ENCODE measurements around the gene SLC38A5.
"Not testable (repeated sequence)": the region's sequence is repeated elsewhere in the genome, so short reads cannot be mapped to it uniquely, and the experiment has no call there.

SLC38A5 gene

GRCh38 chrX:48468247-48468671 lies 1.8 kb downstream of the SLC38A5 start:
- no peak for TF ChIP-seq ZNF274 (IDR thresholded peaks at IDR 0.05; ENCODE audit: low read depth, low read length)
- H3K4me3 ChIP-seq (ENCODE audit: low read length): peak overlapping the region; percentile 77; the same call in 1 of the 2 replicates

GRCh38 chrX:48467281-48467761 lies 2.7 kb downstream of the SLC38A5 start:
- H3K4me3 ChIP-seq (ENCODE audit: low read length): peak overlapping the region; percentile 77; the same call in 1 of the 2 replicates
- TF ChIP-seq ZNF274 (IDR thresholded peaks at IDR 0.05; ENCODE audit: low read depth, low read length): no peak

GRCh38 chrX:48466696-48467095 lies 3.4 kb downstream of the SLC38A5 start:
- H3K4me3 ChIP-seq (ENCODE audit: low read length): no peak overlapping the region
- TF ChIP-seq ZNF274 (IDR thresholded peaks at IDR 0.05; ENCODE audit: low read depth, low read length): no peak

- H3K4me3 ChIP-seq (ENCODE audit: low read length): no peak overlapping the region
- no peak for TF ChIP-seq ZNF274 (IDR thresholded peaks at IDR 0.05; ENCODE audit: low read depth, low read length)
Observed at GRCh38 chrX:48465336-48465933, 4.6 kb downstream of the SLC38A5 start.

- no peak overlapping the region for H3K4me3 ChIP-seq (ENCODE audit: low read length)
- TF ChIP-seq ZNF274 (IDR thresholded peaks at IDR 0.05; ENCODE audit: low read depth, low read length): no peak
Observed at GRCh38 chrX:48461830-48462229, 8.2 kb downstream of the SLC38A5 start.

- H3K4me3 ChIP-seq (ENCODE audit: low read length): no peak overlapping the region
- TF ChIP-seq ZNF274 (IDR thresholded peaks at IDR 0.05; ENCODE audit: low read depth, low read length): no peak
Observed at GRCh38 chrX:48460606-48461005, 9.5 kb downstream of the SLC38A5 start.

- no peak for TF ChIP-seq ZNF274 (IDR thresholded peaks at IDR 0.05; ENCODE audit: low read depth, low read length)
- H3K4me3 ChIP-seq (ENCODE audit: low read length): no peak overlapping the region
Observed at GRCh38 chrX:48460031-48460430, 10.0 kb downstream of the SLC38A5 start.

- H3K4me3 ChIP-seq (ENCODE audit: low read length): no peak overlapping the region
- TF ChIP-seq ZNF274 (IDR thresholded peaks at IDR 0.05; ENCODE audit: low read depth, low read length): no peak
Observed at GRCh38 chrX:48459483-48459882, 10.6 kb downstream of the SLC38A5 start.

GRCh38 chrX:48458711-48459110 lies 11.3 kb downstream of the SLC38A5 start:
- TF ChIP-seq ZNF274 (IDR thresholded peaks at IDR 0.05; ENCODE audit: low read depth, low read length): no peak

GRCh38 chrX:48456628-48457331 lies 13.3 kb downstream of the SLC38A5 start:
- no peak for TF ChIP-seq ZNF274 (IDR thresholded peaks at IDR 0.05; ENCODE audit: low read depth, low read length)
- no peak overlapping the region for H3K4me3 ChIP-seq (ENCODE audit: low read length)

More at GRCh38 chrX:48458711-48459110, 11.3 kb downstream of the SLC38A5 start:
- no peak overlapping the region for H3K4me3 ChIP-seq (ENCODE audit: low read length)

- TF ChIP-seq ZNF274 (IDR thresholded peaks at IDR 0.05; ENCODE audit: low read depth, low read length): no peak
- H3K4me3 ChIP-seq (ENCODE audit: low read length): no peak overlapping the region
Observed at GRCh38 chrX:48451708-48452107, 18.4 kb downstream of the SLC38A5 start.

GRCh38 chrX:48450076-48450475 lies 20.0 kb downstream of the SLC38A5 start:
- no peak for TF ChIP-seq ZNF274 (IDR thresholded peaks at IDR 0.05; ENCODE audit: low read depth, low read length)
- no peak overlapping the region for H3K4me3 ChIP-seq (ENCODE audit: low read length)

GRCh38 chrX:48447201-48447600 lies 22.9 kb downstream of the SLC38A5 start:
- H3K4me3 ChIP-seq (ENCODE audit: low read length): not testable (repeated sequence)

- H3K4me3 ChIP-seq (ENCODE audit: low read length): not testable (repeated sequence)
Observed at GRCh38 chrX:48433713-48434112, 36.3 kb downstream of the SLC38A5 start.

- H3K4me3 ChIP-seq (ENCODE audit: low read length): not testable (repeated sequence)
Observed at GRCh38 chrX:48430166-48430565, 39.9 kb downstream of the SLC38A5 start.

GRCh38 chrX:48429606-48430005 lies 40.5 kb downstream of the SLC38A5 start:
- H3K4me3 ChIP-seq (ENCODE audit: low read length): not testable (repeated sequence)

GRCh38 chrX:48427027-48427716 lies 42.9 kb downstream of the SLC38A5 start:
- H3K4me3 ChIP-seq (ENCODE audit: low read length): not testable (repeated sequence)

- H3K4me3 ChIP-seq (ENCODE audit: low read length): not testable (repeated sequence)
Observed at GRCh38 chrX:48411860-48412259, 58.2 kb downstream of the SLC38A5 start, which contains the start of gene SSX4B. TSS of gene SSX4B (minus strand) at chrX:48411960. CDS start at chrX:48411372, 588 bp downstream.

Measured in GM08714 (cell line).